M059J (cell line): Measurements from ENCODE around the gene ARHGAP32. TPM values are rescaled to one million over a fixed set of nuclear protein-coding genes. Genes with fewer than 3 reads are reported as not detected.
A peak's percentile ranks its signal among the peaks of the same experiment; 100 is the strongest.
"Not testable (repeated sequence)": the region's sequence is repeated elsewhere in the genome, so short reads cannot be mapped to it uniquely, and the experiment has no call there.

Experiments
- DNase-seq: peaks from one replicate; pipeline ENCODE4 v3.0.0-alpha.2; 2012; ENCODE audit warnings: low read depth
- total RNA-seq: library from RNA; depleted of rRNA; stranded (reverse); fragments of >200 nt; shearing (Covaris generic); gene quantifications from 2 replicates; pipeline ENCODE4 v1.2.3, GENCODE V29; 2014

The ARHGAP32 gene
- total RNA-seq, 1 experiment from 2014 or later, result 8.5 TPM

GRCh38 chr11:128934351-128934750, 257.8 kb downstream of the ARHGAP32 start:
- DNase-seq, result no peak

- DNase-seq, result no peak
Observed at GRCh38 chr11:128933481-128934178, 258.5 kb downstream of the ARHGAP32 start.

GRCh38 chr11:128931668-128932067, 260.5 kb downstream of the ARHGAP32 start:
- DNase-seq, result no peak

GRCh38 chr11:128931066-128931465, 261.1 kb downstream of the ARHGAP32 start:
- no peak for DNase-seq

GRCh38 chr11:128929991-128930390, 262.1 kb downstream of the ARHGAP32 start:
- DNase-seq, result peak; percentile 50

- no peak for DNase-seq
Observed at GRCh38 chr11:128929468-128929867, 262.7 kb downstream of the ARHGAP32 start.

- DNase-seq, result no peak
Observed at GRCh38 chr11:128928400-128928799, 263.7 kb downstream of the ARHGAP32 start.

- DNase-seq, result no peak
Observed at GRCh38 chr11:128927683-128928336, 264.3 kb downstream of the ARHGAP32 start.

GRCh38 chr11:128927108-128927461, 265.0 kb downstream of the ARHGAP32 start:
- DNase-seq, result no peak

- DNase-seq, result no peak
Observed at GRCh38 chr11:128926437-128927107, 265.6 kb downstream of the ARHGAP32 start.

- no peak for DNase-seq
Observed at GRCh38 chr11:128926000-128926399, 266.1 kb downstream of the ARHGAP32 start.

- DNase-seq, result no peak
Observed at GRCh38 chr11:128925250-128925600, 266.9 kb downstream of the ARHGAP32 start.

GRCh38 chr11:128924510-128925249, 267.4 kb downstream of the ARHGAP32 start:
- DNase-seq, result no peak

GRCh38 chr11:128924104-128924503, 268.0 kb downstream of the ARHGAP32 start:
- no peak for DNase-seq

- DNase-seq, result no peak
Observed at GRCh38 chr11:128921793-128922192, 270.3 kb downstream of the ARHGAP32 start.

- no peak for DNase-seq
Observed at GRCh38 chr11:128920666-128921065, 271.5 kb downstream of the ARHGAP32 start.

GRCh38 chr11:128919635-128920034, 272.5 kb downstream of the ARHGAP32 start:
- DNase-seq, result not testable (repeated sequence)

- no peak for DNase-seq
Observed at GRCh38 chr11:128919216-128919615, 272.9 kb downstream of the ARHGAP32 start.

GRCh38 chr11:128917144-128917724, 274.9 kb downstream of the ARHGAP32 start:
- no peak for DNase-seq

GRCh38 chr11:128916681-128917080, 275.4 kb downstream of the ARHGAP32 start:
- DNase-seq, result no peak

GRCh38 chr11:128916037-128916572, 276.0 kb downstream of the ARHGAP32 start:
- DNase-seq, result no peak

GRCh38 chr11:128915149-128915521, 277.0 kb downstream of the ARHGAP32 start:
- no peak for DNase-seq
